Jurkat, Clone E6-1 (cell line): ENCODE results near the gene SLC50A1.

Experiments used
- DNase-seq: peaks from one replicate; pipeline ENCODE4 v3.0.0-alpha.2; 2011; ENCODE audit warnings: low read depth, low spot score
- H3K4me3 ChIP-seq: 2 replicates; pipeline ENCODE4 v1.5.1; 2011; ENCODE audit warnings: mild to moderate bottlenecking, low read length, control low read depth, moderate library complexity

Gene SLC50A1

DNA sequence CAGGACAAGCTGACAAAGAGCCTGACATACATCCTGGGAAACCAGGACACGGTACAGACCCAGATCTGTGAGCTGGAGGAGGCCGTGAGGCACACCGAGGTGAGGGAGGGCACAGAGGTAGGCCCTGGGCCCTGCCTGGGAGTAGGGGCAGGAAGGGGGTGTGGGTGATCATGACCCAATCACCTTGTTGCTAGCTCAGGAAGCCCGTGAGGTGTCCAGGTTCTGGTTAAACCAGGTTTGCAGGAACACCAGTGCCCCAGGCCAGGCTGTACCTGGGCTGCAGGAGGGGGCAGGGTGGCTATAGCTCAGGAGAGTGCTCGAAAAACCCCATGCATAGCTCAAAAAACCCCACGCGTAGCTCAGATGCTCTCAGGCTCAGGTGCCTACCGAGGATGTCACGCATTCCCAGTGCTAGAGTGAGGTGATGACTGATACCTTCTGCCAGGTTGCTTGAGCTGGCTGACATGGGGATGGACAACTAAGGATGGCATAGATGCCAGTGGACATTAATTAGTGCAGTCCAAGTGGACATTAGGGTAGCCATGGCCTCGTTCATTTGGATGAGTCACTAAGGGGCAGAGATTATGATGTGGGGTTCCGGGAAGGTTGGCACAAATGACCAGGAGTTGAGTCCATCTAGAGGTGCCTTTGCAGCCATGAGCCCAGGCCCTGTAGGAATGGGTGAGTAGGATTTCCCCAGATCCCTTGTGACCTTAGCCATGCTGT lies 41.7 kb downstream of the SLC50A1 start:
- DNase-seq: no peak

DNA sequence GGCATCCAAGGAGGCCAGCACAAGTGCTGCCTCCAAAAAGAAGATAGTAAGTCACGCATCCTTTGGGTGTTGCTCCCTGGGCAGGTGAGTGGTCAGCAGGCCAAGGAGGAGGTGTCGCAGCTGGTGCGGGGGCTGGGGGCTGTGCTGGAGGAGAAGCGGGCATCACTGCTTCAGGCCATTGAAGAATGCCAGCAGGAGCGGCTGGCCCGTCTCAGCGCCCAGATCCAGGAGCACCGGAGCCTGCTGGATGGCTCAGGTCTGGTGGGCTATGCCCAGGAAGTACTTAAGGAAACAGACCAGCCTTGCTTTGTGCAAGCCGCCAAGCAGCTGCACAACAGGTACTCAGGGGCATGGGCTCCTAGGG lies 42.2 kb downstream of the SLC50A1 start:
- no peak for DNase-seq
- no peak overlapping the region for H3K4me3 ChIP-seq

More for the DNA sequence above, 41.7 kb downstream of the SLC50A1 start:
- H3K4me3 ChIP-seq: no peak overlapping the region

DNA sequence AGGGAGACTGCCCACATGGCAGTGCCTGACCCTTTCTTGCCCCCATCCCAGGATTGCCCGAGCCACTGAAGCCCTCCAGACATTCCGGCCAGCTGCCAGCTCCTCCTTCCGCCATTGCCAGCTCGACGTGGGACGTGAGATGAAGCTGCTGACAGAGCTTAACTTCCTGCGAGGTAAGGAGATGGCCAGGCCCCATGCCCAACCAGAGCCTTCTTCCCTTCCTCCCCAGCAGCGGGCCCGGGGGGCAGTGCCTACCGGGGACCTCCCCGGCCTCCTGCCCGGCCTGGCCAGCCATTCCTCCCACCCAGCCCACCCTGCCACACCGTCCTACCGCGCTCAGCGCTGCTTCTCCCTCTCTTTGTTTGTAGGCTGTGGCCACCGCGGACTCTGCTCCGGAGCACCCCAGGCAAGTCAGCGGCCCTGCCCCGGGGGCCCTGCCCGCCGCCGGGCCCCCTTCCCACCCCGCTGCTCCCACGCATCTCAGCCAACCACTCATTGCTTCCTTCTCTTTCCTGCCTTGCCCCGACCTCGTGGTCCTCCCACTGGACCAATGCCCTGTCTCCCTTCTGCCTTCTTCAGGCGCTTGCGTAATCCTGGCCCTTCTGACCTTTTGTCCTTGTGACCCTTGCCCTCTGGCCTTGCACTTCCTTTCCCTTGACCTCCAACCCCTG lies 42.9 kb downstream of the SLC50A1 start:
- DNase-seq: no peak
- H3K4me3 ChIP-seq: no peak overlapping the region

DNA sequence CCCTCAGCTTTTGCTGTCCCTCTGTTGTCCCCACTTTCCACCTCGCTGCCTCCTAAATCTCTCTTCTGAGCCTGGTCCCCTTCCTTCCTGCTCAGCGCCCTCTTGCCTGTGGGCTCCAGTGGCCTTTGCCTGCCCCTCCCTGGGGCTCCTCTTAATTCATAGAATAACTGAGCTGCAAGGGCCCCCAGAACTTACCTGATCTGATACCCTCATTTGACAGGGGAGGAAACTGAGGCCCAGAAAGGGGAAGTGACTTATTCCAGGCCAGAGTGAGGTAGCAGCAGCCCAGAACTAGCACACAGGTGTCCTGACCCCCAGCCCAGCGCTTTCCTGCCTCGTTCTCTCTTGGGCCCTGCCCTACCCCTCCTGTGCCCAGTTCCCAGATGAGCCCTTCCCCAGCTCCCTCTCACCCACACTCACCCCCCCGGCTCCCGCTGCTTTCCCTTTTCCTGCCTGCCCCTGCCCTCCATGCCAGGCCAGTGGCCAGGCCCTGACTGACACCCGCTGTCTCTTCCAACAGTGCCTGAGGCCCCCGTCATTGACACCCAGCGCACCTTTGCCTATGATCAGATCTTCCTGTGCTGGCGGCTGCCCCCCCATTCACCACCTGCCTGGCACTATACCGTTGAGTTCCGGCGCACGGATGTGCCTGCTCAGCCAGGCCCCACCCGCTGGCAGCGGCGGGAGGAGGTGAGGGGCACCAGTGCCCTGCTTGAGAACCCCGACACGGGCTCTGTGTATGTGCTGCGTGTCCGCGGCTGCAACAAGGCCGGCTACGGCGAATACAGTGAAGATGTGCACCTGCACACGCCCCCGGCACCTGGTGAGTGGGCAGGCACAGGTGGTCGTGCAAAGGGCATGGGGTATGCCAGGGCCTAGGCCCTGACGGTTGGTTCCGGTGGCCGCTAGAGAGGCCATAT lies 43.7 kb downstream of the SLC50A1 start:
- no peak overlapping the region for H3K4me3 ChIP-seq
- no peak for DNase-seq

DNA sequence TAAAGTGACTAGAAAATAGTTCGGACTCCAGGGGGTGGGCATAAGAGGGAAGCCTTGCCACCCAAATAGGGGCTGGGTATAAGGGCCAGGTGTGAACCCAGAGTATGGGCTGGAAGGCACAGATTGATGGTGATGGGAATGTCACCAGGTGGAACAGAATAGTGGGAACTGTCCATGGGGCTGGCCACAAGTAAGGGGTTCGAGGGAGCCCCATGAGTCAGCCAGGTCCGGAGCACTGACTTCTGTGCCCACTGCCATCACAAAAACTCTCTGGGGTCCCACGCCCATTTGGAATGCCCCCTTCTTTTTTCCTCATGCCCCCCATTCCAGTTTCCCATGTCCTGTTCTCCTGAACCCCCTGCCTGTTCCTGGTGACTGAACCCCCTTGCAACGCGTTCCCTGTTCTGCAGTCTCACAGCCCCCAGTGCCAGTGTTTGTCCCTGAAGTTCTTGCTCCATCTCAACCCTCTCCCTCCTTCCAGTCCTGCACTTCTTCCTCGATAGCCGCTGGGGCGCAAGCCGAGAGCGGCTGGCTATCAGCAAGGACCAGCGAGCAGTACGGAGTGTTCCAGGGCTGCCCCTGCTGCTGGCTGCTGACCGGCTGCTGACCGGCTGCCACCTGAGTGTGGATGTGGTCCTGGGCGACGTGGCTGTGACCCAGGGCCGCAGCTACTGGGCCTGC lies 45.9 kb downstream of the SLC50A1 start:
- DNase-seq: no peak
- H3K4me3 ChIP-seq: no peak overlapping the region

GRCh38 chr1:155182052-155182550 lies 46.4 kb downstream of the SLC50A1 start:
- DNase-seq: no peak
- no peak overlapping the region for H3K4me3 ChIP-seq

- no peak overlapping the region for H3K4me3 ChIP-seq
- no peak for DNase-seq
These were observed 48.1 kb downstream of the SLC50A1 start for GRCh38 chr1:155183775-155184221.

GRCh38 chr1:155184351-155184811 lies 48.7 kb downstream of the SLC50A1 start:
- H3K4me3 ChIP-seq: no peak overlapping the region

GRCh38 chr1:155184835-155185782 lies 49.5 kb downstream of the SLC50A1 start:
- H3K4me3 ChIP-seq: no peak overlapping the region

More at GRCh38 chr1:155184351-155184811, 48.7 kb downstream of the SLC50A1 start:
- no peak for DNase-seq

DNA sequence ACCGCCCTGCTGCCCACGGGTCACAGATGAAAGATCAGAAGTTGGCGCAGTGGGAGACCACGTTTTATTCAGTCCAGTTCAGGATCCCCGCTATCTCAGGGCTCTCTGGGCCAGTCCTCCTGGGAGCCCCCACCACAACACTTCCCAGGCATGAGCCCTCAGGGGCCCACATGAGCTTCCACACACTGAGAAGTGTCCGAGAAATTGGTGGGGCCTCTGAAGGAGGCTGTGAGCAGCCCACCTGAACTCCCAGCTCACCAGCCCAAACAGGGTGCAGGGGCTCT lies 50.1 kb downstream of the SLC50A1 start:
- H3K4me3 ChIP-seq: no peak overlapping the region
- DNase-seq: no peak

More at GRCh38 chr1:155184835-155185782, 49.5 kb downstream of the SLC50A1 start:
- DNase-seq: no peak

- no peak for DNase-seq
- no peak overlapping the region for H3K4me3 ChIP-seq
These were observed 50.6 kb downstream of the SLC50A1 start for GRCh38 chr1:155186067-155186793.

DNA sequence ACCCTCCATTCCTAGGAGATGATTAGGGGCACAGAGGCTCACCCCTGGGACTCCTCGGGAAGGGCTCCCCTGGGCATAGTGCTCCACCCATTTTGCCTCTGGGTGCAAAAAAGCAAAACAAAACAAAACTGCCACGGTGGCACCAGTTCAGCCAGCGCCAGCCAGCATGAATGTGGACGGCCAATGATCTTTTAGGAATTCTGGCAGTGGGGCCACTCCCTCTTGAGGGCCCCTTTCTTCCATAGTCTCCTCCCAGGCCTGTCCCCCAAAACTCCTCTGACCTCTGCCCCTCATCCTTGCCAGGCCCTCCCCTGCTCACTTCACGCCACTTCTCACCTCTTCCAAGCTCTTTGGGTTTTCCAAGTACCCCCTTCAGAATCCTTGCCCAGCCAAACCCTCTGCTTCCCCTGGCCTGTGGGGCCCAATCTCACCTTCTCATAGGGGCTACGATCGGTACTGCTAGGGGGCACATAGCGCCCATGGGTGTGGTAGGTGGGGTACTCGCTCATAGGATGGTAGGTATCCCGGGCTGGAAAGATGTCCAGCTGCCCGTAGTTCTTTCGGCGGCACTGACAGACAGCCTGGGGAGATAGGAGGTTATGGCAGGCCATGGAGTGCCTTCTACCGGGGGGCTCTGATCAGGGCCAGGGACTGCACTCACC lies 51.3 kb downstream of the SLC50A1 start:
- H3K4me3 ChIP-seq: no peak overlapping the region
- no peak for DNase-seq

DNA sequence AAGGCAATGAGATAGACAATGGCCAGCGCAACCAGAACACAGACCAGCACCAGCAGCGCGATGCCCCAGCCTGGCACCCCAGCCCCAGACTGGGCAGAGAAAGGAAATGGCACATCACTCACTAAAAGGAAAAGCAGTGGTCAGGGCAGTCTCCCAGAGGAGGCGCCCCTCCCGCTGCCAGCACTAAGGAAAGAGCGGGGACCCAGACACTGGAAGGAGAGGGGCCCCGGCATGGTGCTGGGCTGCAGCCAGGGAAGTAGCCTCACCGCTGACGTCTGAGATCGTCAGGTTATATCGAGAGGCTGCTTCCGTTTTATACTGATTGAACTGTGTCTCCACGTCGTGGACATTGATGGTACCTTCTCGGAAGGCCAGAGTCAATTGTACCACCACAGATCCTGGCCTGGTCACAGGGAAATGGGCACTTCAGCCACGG lies 51.8 kb downstream of the SLC50A1 start:
- DNase-seq: no peak
- H3K4me3 ChIP-seq: no peak overlapping the region

- DNase-seq: no peak
- no peak overlapping the region for H3K4me3 ChIP-seq
These were observed 52.6 kb downstream of the SLC50A1 start for GRCh38 chr1:155188268-155188667.
